K562 (cell line): ENCODE results near the gene CHD2. TPM values are rescaled to one million over a fixed set of nuclear protein-coding genes. Genes with fewer than 3 reads are reported as not detected.

Source experiments
- BACH1 ChIP-seq: fragments of 200-800 bp; sonication (Bioruptor generic); IDR thresholded peaks from 2 replicates; pipeline ENCODE4 v1.6.1; 2016; ENCODE audit warnings: missing genetic modification characterization, missing compliant biosample characterization
- BCOR ChIP-seq: fragments of 450-650 bp; IDR thresholded peaks from 2 replicates; pipeline ENCODE4 v1.6.1; 2016
- BDP1 ChIP-seq: IDR thresholded peaks from 3 replicates; pipeline ENCODE4 v1.6.1; 2011; ENCODE audit not compliant: insufficient read length, insufficient read depth
- CBX8 ChIP-seq: fragments of 200-600 bp; sonication (generic); IDR thresholded peaks from 2 replicates; pipeline ENCODE4 v1.6.1; 2012; ENCODE audit warnings: borderline replicate concordance, mixed run types, low read depth, mild to moderate bottlenecking, moderate library complexity, mixed read lengths, low read length, control low read depth, inconsistent platforms; ENCODE audit not compliant: poor library complexity, severe bottlenecking; ENCODE audit errors: extremely low read depth
- CCAR2 ChIP-seq: fragments of 200-400 bp; formaldehyde crosslinking; IDR thresholded peaks from 2 replicates; pipeline ENCODE4 v1.6.1; 2017; ENCODE audit warnings: mild to moderate bottlenecking, low read depth, low read length
- CSDE1 ChIP-seq, 2 experiments: fragments of 450-650 bp; IDR thresholded peaks; 2 replicates each; pipeline ENCODE4 v1.6.1; 2016; ENCODE audit warnings: mild to moderate bottlenecking in 1 of 2
- ERF ChIP-seq: fragments of 450-650 bp; formaldehyde crosslinking; IDR thresholded peaks from 2 replicates; pipeline ENCODE4 v1.4.0; 2020; ENCODE audit warnings: mild to moderate bottlenecking, mixed read lengths
- ETS2 ChIP-seq: IDR thresholded peaks from 2 replicates; pipeline ENCODE4 v1.6.1; 2016; ENCODE audit warnings: borderline replicate concordance, missing genetic modification characterization, mild to moderate bottlenecking, moderate library complexity, missing compliant biosample characterization; ENCODE audit not compliant: poor library complexity, severe bottlenecking
- GABPA ChIP-seq: fragments of 200-800 bp; sonication (Bioruptor generic); conservative IDR thresholded peaks from 2 replicates; pipeline ENCODE4 v1.6.1; 2016; ENCODE audit warnings: low read depth, missing genetic modification characterization, missing compliant biosample characterization
- JUNB ChIP-seq: fragments of 450-650 bp; formaldehyde crosslinking; conservative IDR thresholded peaks from 2 replicates; pipeline ENCODE4 v1.4.0; 2020; ENCODE audit warnings: mild to moderate bottlenecking
- MXD1 ChIP-seq: fragments of 250-450 bp; sonication (Bioruptor Pico); IDR thresholded peaks from 2 replicates; pipeline ENCODE4 v1.8.0; 2021; ENCODE audit warnings: borderline replicate concordance, mild to moderate bottlenecking, moderate library complexity; ENCODE audit not compliant: poor library complexity, severe bottlenecking
- MYC ChIP-seq, 2 experiments: fragments of 250-450 bp in 1 of 2; sonication (Bioruptor Pico) in 1 of 2; IDR thresholded peaks; 2 replicates each; pipeline versions ENCODE4 v1.5.1 to v1.6.1; 2012 to 2021; ENCODE audit warnings: low read depth in 2 of 2, borderline replicate concordance in 1 of 2, improper control_type of control experiment in 1 of 2, low read length in 1 of 2, mild to moderate bottlenecking in 1 of 2, moderate library complexity in 1 of 2
- NBN ChIP-seq: fragments of 450-650 bp; IDR thresholded peaks from 2 replicates; pipeline ENCODE4 v1.6.1; 2016; ENCODE audit warnings: low read depth, mild to moderate bottlenecking
- RBM39 ChIP-seq: fragments of 200-400 bp; formaldehyde crosslinking; optimal IDR thresholded peaks from 2 replicates; pipeline ENCODE3; 2018; ENCODE audit warnings: low read depth, low read length
- RREB1 ChIP-seq: fragments of 250-450 bp; sonication (Bioruptor Pico); IDR thresholded peaks from 2 replicates; pipeline ENCODE4 v1.4.0; 2020
- SAP30 ChIP-seq: fragments of 200-600 bp; sonication (generic); IDR thresholded peaks from 2 replicates; pipeline ENCODE4 v1.6.1; 2012; ENCODE audit warnings: borderline replicate concordance, low read depth, mild to moderate bottlenecking, moderate library complexity, low read length, control low read depth, inconsistent platforms; ENCODE audit not compliant: insufficient read depth, poor library complexity, severe bottlenecking
- SMARCA4 ChIP-seq: fragments of 450-650 bp; IDR thresholded peaks from 2 replicates; pipeline ENCODE4 v1.6.1; 2016
- TCF7 ChIP-seq: sonication (generic); IDR thresholded peaks from 2 replicates; pipeline ENCODE4 v1.6.1; 2016; ENCODE audit warnings: antibody characterized with exemption, borderline replicate concordance
- ZBTB1 ChIP-seq: sonication (generic); formaldehyde crosslinking; IDR thresholded peaks from 2 replicates; pipeline ENCODE4 v1.8.1; 2023; ENCODE audit warnings: missing genetic modification reagents, low read depth, mild to moderate bottlenecking, borderline replicate concordance
- ZNF239 ChIP-seq: fragments of 250-450 bp; sonication (Bioruptor Pico); IDR thresholded peaks from 2 replicates; pipeline ENCODE4 v1.4.0; 2020; ENCODE audit warnings: mild to moderate bottlenecking
- ZNF274 ChIP-seq: IDR thresholded peaks from 2 replicates; pipeline ENCODE4 v1.6.1; 2011; ENCODE audit warnings: low read depth, mild to moderate bottlenecking, low read length, moderate library complexity, borderline replicate concordance
- ZNF347 ChIP-seq: fragments of 450-650 bp; formaldehyde crosslinking; IDR thresholded peaks from 2 replicates; pipeline ENCODE4 v1.4.0; 2020; ENCODE audit warnings: low read depth, mild to moderate bottlenecking, moderate library complexity
- polyA plus RNA-seq, 8 experiments: library from polyadenylated mRNA; depleted of rRNA in 4 of 8; stranded (reverse) in 5 of 8; unstranded in 3 of 8; fragments of >200 nt; fragmentation: Nextera tagmentation in 2 of 8; fragmentation: Illumina TruSeq in 1 of 8; extraction: Ambion mirVana in 2 of 8; extraction: Trizol in 1 of 8; gene quantifications; 2 replicates each; pipeline versions ENCODE4 v1.2.1 to v1.2.3, GENCODE V29; 2011 to 2014; ENCODE audit warnings: inconsistent platforms in 1 of 8, missing spikeins in 1 of 8
- total RNA-seq, 7 experiments: library from RNA; depleted of rRNA in 6 of 7; stranded (reverse); fragments of >200 nt in 6 of 7; fragmentation: Illumina TruSeq in 2 of 7; extraction: Trizol in 2 of 7; gene quantifications; 2 replicates each; pipeline versions ENCODE4 v1.2.1 to v1.2.3, GENCODE V29; 2011 to 2021; ENCODE audit warnings: low replicate concordance in 1 of 7

Gene CHD2
- total and polyA plus RNA-seq, 9 of the 15 experiments (the other 6 are each of a cell fraction or from before 2014, with no cell fraction given) = 38.9 to 70.8 (median 56.2) TPM

GRCh38 chr15:92903966-92904721, 4.0 kb downstream of the CHD2 start (continued):
- TF ChIP-seq MXD1 (CRISPR knock-in tag) = no peak
- peak; percentile 94 for TF ChIP-seq TCF7
- no peak for TF ChIP-seq BDP1
- no peak for TF ChIP-seq ETS2
- TF ChIP-seq RBM39 = no peak
- peak; percentile 94 for TF ChIP-seq GABPA (tag)
- TF ChIP-seq BACH1 (tag) = peak; percentile 33; the same call in 1 of the 2 replicates
- peak; percentile 52 for TF ChIP-seq NBN
- no peak for TF ChIP-seq ZNF347 (CRISPR knock-in tag)
- no peak for TF ChIP-seq CCAR2
- TF ChIP-seq BCOR = no peak
- TF ChIP-seq CSDE1 (IDR thresholded peaks at IDR 0.05) = peak in 1 of 2 experiments; percentile 69; a peak in 2 of 4 replicates
- TF ChIP-seq JUNB (CRISPR knock-in tag) = no peak
- no peak for TF ChIP-seq CBX8
- TF ChIP-seq ZBTB1 (CRISPR knock-in tag) = no peak
- peak; percentile 97 for TF ChIP-seq ERF (CRISPR knock-in tag)
- peak; percentile 81 for TF ChIP-seq SAP30
- no peak for TF ChIP-seq ZNF274
- peak; percentile 68; the same call in 1 of the 2 replicates for TF ChIP-seq ZNF239 (CRISPR knock-in tag)
- no peak for TF ChIP-seq SMARCA4
- TF ChIP-seq MYC (IDR thresholded peaks at IDR 0.05; ENCODE audit: low read depth, low read length) = peak; percentile 96
- peak; percentile 88; the same call in 1 of the 2 replicates for TF ChIP-seq MYC (CRISPR knock-in tag; IDR thresholded peaks at IDR 0.05; ENCODE audit: borderline replicate concordance, low read depth)
- TF ChIP-seq RREB1 (CRISPR knock-in tag) = peak; percentile 43; the same call in 1 of the 2 replicates
